ENCODE data around the gene KRTAP1-3. TPM values are rescaled to one million over a fixed set of nuclear protein-coding genes. Genes with fewer than 3 reads are reported as not detected.
"Not testable (repeated sequence)": the region's sequence is repeated elsewhere in the genome, so short reads cannot be mapped to it uniquely, and the experiment has no call there.

Gene KRTAP1-3
- total RNA-seq, 4 donors from 2014 or later: not detected

- Histone ChIP-seq H3K4me3 (no peak overlapping the region), H3K4me1 (no peaks in the 10 kb centered on the region), H3K9me3 (no peaks in the 10 kb centered on the region), H3K27me3 (peaks cover 10% of the 10 kb centered on the region), H3K36me3 (no peaks in the 10 kb centered on the region), H3K27ac (no peak overlapping the region)
- TF ChIP-seq EP300 (IDR thresholded peaks at IDR 0.05): no peak
- no peak for TF ChIP-seq POLR2AphosphoS5 (IDR thresholded peaks at IDR 0.05)
- TF ChIP-seq CTCF (IDR thresholded peaks at IDR 0.05): no peak
- TF ChIP-seq POLR2A (IDR thresholded peaks at IDR 0.05): no peak
- 85 to 93% methylated on average over 2 to 3 of the region's 3 CpGs for WGBS, 2 donors (ENCODE audit: low coverage in 1 of 2)
- no peak for ATAC-seq
Measured at GRCh38 chr17:41004397-41004796, 30.3 kb downstream of the KRTAP1-3 start.

GRCh38 chr17:41003926-41004325, 30.7 kb downstream of the KRTAP1-3 start:
- WGBS, 2 donors (ENCODE audit: low coverage in 1 of 2): 30 to 49% methylated on average over 4 of the region's 4 CpGs
- no peaks in the 10 kb centered on the region for H3K4me1 ChIP-seq
- H3K36me3 ChIP-seq: no peaks in the 10 kb centered on the region
- ATAC-seq: no peak
- TF ChIP-seq POLR2A (IDR thresholded peaks at IDR 0.05) (no peak), POLR2AphosphoS5 (IDR thresholded peaks at IDR 0.05) (no peak), EP300 (IDR thresholded peaks at IDR 0.05) (no peak), CTCF (IDR thresholded peaks at IDR 0.05) (no peak)
- no peaks in the 10 kb centered on the region for H3K9me3 ChIP-seq
- no peak overlapping the region for H3K4me3 ChIP-seq
- H3K27ac ChIP-seq: no peak overlapping the region
- peaks cover 15% of the 10 kb centered on the region for H3K27me3 ChIP-seq

- Histone ChIP-seq H3K27me3 (peaks cover 16% of the 10 kb centered on the region), H3K4me3 (no peak overlapping the region), H3K36me3 (no peaks in the 10 kb centered on the region), H3K9me3 (no peaks in the 10 kb centered on the region), H3K27ac (no peak overlapping the region), H3K4me1 (no peaks in the 10 kb centered on the region)
- WGBS, 2 donors (ENCODE audit: low coverage in 1 of 2): 50 to 68% methylated on average over 5 of the region's 5 CpGs
- no peak for ATAC-seq
- TF ChIP-seq POLR2AphosphoS5 (IDR thresholded peaks at IDR 0.05) (no peak), EP300 (IDR thresholded peaks at IDR 0.05) (no peak), CTCF (IDR thresholded peaks at IDR 0.05) (no peak), POLR2A (IDR thresholded peaks at IDR 0.05) (no peak)
Measured at GRCh38 chr17:41002814-41003213, 31.9 kb downstream of the KRTAP1-3 start.

- WGBS, 2 donors (ENCODE audit: low coverage in 1 of 2): 43 to 80% methylated on average over 1 to 2 of the region's 4 CpGs
- H3K27ac ChIP-seq: no peak overlapping the region
- no peaks in the 10 kb centered on the region for H3K36me3 ChIP-seq
- no peaks in the 10 kb centered on the region for H3K4me1 ChIP-seq
- peaks cover 27% of the 10 kb centered on the region for H3K27me3 ChIP-seq
- ATAC-seq: no peak
- TF ChIP-seq CTCF (IDR thresholded peaks at IDR 0.05) (no peak), EP300 (IDR thresholded peaks at IDR 0.05) (no peak), POLR2A (IDR thresholded peaks at IDR 0.05) (no peak), POLR2AphosphoS5 (IDR thresholded peaks at IDR 0.05) (no peak)
- no peaks in the 10 kb centered on the region for H3K9me3 ChIP-seq
- no peak overlapping the region for H3K4me3 ChIP-seq
Measured at GRCh38 chr17:41001795-41002194, 32.9 kb downstream of the KRTAP1-3 start.

GRCh38 chr17:40999563-40999962, 35.1 kb downstream of the KRTAP1-3 start, which contains the start of gene KRTAP3-2:
Gene KRTAP3-2 (minus strand): TSS chr17:40999906. CDS start chr17:40999853, 53 bp downstream.
- not testable (repeated sequence) for ATAC-seq, H3K4me1 ChIP-seq, H3K27ac ChIP-seq, H3K36me3 ChIP-seq, H3K4me3 ChIP-seq, H3K9me3 ChIP-seq
- H3K27me3 ChIP-seq: peaks cover 32% of the 10 kb centered on the region
- WGBS, 2 donors (ENCODE audit: low coverage in 1 of 2): 79 to 83% methylated on average over 2 to 4 of the region's 6 CpGs
